Stimulated activated CD4-positive, alpha-beta T cell treated with anti-CD3 and anti-CD28 coated beads, Interleukin-12 subunit alpha, Interleukin-12 subunit beta, amount 100 ng/mL, for 24 hours (primary cell): Measurements from ENCODE around the gene C11orf71.

ENCODE experiments used
- DNase-seq, 2 experiments: peaks; one replicate each; pipeline ENCODE4 v3.0.0-alpha.2; 2020; ENCODE audit warnings: low read depth in 2 of 2

Gene C11orf71, protein sequence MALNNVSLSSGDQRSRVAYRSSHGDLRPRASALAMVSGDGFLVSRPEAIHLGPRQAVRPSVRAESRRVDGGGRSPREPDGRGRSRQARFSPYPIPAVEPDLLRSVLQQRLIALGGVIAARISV

DNA sequence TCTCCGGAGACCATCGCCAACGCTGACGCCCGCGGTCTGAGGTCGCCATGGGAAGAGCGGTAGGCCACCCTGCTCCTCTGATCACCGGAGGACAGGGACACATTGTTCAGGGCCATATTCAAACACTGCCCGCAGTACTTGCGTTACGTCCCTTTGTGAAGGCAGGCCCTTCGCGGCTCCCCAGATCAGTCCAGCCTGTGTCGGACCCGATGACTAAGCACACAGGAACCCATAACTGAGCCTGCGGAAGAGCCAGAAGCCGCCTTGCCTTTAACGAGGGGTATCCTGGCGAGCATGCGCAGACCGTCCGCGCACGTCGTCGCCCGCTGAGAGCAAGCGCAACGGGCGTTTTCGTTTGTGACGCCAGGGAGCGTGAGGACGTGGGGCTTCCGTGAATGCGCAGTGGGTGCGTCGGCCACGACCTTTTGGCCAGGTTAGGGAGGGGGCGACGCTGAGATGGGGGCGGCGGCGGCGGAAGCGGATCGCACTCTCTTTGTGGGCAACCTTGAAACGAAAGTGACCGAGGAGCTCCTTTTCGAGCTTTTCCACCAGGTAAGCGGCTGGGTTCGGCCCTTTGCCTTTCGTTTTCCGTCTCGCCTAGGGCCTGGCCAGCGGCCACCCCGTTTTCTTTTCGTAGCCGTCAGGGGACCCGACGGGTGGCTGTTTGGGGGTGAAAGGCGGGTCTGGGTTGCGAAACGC, at the start of gene C11orf71, which contains the start of gene RBM7:
C11orf71 (minus strand) TSS at position 296 of the 699 bp plus-strand sequence; CDS start at position 116, 180 bp downstream.
RBM7 (plus strand) TSS at position 451 of the 699 bp plus-strand sequence; CDS start at position 457, 6 bp downstream.
- DNase-seq, result peak; percentile 93 to 96

DNA sequence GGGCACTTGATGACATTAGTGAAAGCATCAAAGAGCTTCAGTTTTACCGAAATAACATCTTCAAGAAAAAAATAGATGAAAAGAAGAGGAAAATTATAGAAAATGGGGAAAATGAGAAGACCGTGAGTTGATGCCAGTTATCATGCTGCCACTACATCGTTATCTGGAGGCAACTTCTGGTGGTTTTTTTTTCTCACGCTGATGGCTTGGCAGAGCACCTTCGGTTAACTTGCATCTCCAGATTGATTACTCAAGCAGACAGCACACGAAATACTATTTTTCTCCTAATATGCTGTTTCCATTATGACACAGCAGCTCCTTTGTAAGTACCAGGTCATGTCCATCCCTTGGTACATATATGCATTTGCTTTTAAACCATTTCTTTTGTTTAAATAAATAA, 49.5 kb upstream of the C11orf71 start:
- DNase-seq, result no peak

DNA sequence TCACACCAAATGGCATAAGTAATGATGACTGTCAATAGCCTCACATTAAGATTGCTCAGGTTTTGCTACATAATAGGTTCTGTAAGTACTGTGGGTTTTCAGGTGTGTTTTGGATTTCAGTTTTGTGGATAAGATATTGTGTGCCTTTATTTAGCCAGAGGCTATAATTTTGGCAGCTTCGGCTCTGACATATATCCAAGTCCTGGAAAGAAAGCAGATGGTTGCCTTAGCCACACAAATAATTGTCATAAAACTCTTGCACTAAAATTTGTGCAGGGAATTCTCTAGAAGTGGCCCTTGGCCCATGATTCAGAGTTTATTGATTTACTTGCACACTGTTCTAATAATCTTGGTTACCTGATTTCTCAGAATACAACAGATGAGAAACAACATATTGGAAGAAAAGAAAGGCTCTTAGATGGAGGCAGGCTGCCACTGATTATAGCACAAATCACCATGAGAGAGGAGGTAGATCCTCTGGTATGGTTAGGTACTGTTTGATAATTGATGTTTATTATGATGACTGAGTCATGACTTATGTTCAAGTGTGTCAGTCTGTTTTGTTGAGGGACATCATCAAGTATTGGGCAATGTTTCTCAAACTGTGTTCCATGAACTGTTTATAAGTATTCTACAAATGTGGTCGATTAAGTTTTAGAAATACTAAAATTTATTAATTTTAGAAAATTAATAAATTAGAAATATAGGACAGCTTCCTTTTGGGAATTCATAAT, 48.6 kb upstream of the C11orf71 start:
- DNase-seq, result no peak

DNA sequence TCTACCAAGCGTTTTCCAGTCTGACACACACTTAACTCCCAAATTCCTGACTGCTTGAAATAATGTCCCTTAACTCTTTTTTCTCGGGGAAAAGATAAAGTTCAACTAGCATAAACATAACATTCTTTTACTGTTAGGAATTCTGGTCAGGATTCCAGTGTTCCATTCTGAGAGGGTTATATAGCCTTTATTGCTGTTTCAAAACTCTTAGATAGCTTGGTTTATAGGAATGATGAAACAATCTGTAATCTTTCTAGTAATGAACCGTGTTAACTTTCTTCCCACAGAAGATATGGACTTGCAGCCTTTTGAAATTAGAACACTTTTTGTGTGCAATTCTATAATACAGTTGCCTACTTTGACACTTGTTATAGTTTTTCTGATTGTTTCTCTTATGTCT, 47.6 kb upstream of the C11orf71 start:
- no peak for DNase-seq

DNA sequence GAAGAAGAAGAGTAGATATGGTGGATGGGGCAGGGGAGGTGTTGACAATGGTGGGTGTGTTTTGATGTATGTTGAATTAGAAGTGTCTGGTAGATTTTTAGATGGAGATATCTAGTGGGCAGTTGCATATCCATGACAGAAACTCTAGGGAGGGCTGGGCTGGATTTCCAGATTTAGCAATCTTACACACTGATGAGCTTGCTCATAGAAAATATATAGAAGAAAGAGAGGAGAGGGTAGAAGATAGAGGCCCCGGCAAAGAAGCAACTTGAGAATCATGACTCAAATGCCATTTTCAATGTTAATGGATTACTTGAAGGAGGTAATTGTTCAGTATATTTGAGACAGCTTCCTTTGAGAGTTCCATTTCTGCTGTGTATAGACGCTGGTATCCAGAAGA, 47.1 kb upstream of the C11orf71 start:
- no peak for DNase-seq

DNA sequence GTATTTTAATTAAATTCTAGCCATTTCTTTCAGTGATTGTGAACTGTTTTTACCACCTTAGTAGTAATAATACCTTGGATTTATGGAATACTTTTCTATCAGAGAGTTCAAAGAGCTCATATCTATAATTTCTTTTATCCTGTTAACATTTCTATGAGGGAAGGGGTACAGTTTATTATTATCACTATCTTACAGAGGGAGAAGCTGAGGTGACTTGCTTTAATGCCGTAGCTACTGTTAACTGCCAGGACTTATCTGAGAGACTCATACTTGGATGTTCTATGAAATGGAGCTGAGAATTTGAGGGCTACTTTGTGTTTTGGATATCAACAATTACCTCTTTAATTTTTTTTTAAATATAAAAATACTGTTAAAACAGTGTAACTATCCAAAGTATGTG, 42.2 kb upstream of the C11orf71 start:
- DNase-seq, result no peak

DNA sequence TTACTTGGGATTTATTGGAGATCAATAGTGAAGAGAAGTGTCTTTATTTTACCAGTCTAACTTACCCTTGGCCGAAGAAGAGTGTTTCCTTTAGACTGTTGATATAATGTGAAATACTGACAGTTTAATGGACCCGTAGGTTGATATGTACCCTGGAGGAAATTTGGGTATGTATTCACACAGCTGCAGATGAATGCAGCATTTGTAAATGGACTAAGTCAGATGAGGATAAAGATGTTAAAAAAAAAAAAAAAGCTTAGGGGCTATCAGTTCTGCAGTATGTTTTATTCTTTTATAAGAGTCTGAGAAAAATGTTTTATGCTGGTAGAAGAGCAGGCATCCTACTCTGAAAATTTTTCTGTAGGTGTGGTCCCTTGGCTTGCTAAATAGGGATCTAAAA, 41.6 kb upstream of the C11orf71 start:
- no peak for DNase-seq

DNA sequence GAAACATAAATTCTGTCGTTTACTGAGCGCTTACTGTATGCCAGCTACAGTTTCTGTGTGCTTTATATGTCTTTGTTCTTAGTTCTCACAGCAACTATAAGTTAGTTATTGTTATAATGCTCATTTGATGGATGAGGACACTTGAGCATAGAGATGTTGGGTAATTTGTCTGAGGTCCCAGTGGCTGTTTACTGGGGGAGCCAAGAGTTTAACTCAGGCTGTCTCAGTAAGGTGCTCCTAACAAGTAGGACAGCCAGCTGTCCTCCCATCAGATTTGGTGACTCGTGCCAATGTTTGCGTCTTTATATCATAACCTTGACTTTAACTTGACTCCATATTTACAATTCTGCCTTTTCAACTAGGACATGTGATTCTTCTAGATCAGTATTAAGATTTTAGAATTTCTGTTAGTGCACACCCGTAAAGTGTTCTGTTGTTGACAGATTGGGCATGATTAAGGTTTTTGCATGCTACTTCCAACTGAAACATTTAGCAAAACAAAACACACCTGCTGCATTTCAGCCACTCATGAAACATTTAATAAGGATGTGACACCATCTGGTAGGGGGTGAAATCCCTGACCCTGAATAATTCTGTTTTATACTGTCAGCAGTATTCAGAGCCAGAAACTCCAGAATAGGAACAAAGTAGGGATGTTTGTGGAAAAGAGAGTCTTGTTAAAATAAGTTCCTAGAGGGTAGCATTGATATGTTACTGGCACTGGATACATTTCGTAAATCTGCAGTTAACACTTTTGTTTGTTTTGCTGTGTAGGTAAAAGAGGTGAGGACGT, 40.9 kb upstream of the C11orf71 start:
- DNase-seq, result no peak

DNA sequence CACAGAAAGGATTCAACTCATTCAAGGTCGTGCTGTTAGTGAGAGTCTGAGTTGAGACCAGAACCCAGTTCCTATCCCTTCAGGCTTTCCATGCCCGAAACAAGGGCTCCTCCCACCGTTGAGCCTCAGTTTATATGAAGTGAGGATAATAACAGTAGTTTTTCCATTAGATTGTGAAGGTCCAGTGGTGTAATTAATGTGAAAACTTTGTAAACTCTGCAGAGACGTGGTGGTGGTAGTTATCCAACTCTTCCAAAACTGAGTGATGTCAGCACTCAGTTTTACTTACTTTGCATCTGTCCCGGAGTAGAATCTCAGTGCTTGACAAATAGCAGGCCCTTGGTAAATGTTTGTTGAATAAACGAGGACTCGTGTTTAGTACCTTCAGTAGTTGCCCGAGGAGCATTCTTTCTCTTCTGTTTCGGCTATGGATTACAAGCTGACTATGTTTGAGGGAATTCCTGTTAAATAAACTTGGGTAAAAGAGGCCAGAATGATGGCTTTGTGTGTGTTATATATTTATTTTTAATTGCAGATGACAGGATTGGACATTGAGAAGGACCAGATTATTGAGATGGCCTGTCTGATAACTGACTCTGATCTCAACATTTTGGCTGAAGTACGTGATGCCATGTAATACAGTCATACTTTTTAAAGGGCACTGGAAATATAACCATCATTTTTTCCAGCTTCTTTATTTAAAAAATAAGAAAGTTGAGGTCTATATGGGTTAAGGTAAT, 40.0 kb upstream of the C11orf71 start:
- no peak for DNase-seq

DNA sequence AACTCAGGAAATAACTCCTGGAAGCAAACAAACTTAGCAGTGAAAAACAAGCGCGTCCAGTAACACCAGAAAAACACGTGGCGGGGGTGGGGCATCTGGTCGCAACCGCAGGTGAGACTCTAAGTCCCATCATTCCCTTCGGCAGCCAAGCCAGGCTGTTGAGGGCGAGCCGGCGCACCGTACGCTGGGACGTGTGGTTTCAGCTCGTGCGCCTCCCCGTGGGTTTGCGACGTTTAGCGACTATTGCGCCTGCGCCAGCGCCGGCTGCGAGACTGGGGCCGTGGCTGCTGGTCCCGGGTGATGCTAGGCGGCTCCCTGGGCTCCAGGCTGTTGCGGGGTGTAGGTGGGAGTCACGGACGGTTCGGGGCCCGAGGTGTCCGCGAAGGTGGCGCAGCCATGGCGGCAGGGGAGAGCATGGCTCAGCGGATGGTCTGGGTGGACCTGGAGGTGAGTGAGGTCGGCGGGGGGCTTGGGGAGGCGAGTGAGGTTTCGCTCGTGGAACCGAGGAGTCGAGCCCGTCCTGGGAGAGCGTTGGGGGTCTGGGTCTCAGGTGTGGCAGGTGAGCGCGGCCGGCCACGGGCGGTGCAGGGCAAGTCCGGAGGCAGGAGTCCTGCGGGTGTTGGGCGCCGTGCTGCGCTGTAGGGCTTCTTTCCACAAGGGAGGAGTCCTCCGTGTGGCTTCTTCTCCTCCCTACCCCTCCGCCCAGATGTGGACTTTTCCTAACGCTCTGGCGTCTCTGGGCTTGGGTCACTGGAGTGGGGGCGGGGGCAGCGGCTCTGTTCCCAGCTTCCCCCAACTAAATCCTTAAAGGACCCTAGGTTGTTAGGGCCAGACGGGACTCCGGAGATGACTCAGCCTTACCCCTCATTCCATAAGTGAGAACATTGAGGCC, 39.2 kb upstream of the C11orf71 start, which contains the start of gene REXO2:
REXO2 (plus strand) TSS at position 239 of the 892 bp plus-strand sequence; CDS start at position 301, 62 bp downstream.
- DNase-seq, result peak; percentile 85 to 91

DNA sequence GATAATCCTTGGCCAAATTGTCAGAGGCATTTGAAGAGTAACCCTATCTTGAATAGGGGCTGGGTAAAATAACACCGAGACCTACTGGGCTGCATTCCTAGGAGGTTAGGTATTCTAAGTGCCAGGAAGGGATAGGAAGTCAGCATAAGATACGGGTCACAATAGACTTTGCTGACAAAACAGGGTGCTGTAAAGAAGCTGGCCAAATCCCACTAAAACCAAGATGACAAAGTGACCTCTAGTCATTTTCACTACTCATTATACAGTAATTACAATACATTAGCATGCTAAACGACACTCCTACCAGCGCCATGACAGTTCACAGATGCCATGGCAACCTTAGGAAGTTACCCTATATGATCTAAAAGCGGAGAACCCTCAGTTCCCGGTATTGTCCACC, 38.0 kb upstream of the C11orf71 start:
- DNase-seq, result no peak

DNA sequence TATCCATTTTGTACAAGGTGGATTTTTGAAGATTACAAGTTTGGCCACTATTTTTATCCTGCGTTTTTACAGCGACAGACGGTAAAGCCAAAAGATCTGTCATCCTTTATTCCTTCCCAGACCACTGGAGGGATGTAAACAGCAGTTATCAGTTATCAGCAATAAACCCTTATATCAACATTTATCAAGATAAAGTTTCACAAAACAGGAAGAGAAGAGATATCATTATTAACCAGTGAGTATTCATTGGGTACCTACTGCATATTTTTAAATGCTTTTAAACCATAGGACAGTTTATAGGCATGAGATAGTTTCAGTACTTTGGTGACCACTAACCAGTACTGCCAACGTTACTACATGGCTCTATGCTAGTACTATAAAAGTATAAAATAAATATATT, 33.1 kb upstream of the C11orf71 start:
- no peak for DNase-seq

DNA sequence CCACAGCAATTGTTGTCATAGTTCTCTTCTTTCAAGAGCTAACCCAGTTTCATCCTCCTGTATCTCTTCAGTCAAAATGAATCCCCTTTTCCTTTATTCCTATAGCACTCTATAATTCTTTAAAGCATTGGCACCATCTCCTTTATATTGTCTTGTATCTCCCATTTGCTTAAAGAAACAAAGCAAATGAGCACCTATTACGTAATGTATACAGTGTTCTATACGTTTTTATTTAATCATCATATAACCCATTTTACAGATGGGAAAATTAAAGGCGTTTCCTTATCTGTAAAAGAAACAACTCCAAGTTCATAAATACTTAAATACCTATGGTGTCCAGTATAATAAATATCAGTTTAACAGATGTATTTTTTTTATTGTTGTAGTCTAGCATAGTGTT, 32.6 kb upstream of the C11orf71 start:
- DNase-seq, result no peak

DNA sequence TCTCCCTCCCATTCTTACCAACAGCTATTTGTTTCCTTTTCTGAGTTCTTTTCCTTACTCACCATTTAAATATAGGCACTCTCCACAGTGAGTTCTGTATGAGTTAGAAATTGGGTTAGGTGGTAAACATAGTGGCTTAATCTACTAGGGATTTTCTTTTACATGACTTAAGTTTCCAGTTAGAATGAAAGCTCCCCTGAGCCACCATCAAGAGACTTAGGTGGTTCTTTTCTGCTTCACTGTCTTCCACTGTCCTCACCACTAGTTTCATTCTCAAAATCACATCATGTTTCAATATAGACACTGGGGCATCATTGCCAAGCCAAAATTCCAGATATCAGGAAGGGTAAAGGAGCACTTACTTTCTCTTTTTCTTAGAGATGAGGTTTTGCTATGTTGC, 30.0 kb upstream of the C11orf71 start:
- no peak for DNase-seq

DNA sequence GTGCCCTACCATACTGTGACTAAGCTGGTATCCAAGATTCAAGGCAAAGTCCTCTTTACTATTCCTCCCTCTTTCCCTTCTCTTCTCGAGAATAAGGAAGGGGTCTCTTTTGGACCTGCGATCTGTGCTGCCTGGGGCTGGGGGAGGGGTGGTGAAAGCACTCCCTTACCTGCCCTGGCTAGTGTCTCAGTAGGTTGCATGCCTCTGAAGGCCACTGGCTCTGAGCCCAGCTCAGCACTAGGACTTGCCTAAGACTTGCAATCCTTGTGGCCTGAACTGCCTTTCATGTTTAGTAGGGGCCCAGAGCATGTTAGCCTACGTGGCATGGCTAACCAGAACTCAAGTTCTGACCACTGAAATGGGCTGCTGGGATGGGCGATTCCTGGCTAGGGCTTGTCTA, 26.0 kb upstream of the C11orf71 start:
- DNase-seq, result no peak

DNA sequence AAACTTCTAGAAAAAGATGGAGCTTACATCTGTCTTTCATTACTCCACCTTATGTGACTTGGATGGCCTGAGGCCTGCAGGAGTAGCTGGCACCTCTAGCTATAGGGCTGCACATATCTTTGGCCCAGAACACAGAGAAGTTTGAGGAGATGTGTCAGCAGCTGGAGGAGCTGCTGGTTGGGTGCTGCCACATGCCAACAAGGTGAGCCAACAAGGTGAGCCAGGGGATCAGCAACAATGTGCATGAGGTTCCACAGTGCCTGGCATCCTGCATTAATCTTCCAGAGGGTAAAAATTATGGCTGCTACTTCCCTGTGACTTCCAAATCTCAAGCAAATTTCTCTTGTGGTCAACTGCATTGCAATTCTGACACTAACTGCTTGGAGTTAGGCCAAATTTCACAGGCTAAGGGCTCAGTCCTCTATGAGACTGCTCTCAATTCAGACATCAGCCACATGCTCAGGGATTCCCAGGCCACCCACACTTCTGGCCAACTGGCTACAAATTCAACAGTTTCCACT, 16.2 kb upstream of the C11orf71 start:
- DNase-seq, result no peak

DNA sequence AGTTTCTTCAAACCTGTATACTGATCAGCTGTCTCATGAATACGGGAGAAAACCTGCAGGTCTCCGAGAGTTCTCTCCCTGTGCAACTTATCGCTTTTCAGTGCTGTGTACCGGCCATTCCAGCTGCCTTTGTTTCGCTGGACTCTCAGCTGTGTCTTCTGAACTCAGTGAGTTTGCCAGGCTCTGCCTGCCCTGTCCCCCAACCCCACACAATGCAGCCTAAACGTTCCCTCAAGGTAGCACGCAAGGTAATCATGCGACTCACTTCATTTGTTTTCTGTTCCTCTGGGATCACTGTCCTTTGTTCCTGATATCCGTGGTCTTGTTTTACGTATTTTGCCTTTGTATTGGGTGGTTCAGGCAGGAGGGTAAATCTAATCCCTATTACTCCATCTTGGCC, 13.6 kb upstream of the C11orf71 start:
- DNase-seq, result no peak

DNA sequence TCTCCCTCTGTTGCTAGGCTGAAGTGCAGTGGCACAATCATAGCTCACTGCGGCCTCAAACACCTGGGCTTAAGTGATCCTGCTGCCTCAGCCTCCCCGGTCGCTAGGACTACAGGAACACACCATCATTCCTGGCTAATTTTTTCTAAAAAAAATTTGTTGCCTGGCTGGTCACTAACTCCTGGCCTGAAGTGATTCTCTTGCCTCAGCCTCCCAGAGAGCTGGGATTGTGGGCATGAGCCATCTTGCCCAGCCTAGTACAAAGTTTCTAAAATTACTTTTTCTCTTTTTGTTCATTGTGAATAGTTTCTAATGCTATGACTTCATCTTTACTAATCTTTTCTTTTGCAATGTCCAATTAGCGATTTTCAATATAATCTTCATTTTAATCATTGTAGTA, 12.6 kb upstream of the C11orf71 start:
- DNase-seq, result no peak

DNA sequence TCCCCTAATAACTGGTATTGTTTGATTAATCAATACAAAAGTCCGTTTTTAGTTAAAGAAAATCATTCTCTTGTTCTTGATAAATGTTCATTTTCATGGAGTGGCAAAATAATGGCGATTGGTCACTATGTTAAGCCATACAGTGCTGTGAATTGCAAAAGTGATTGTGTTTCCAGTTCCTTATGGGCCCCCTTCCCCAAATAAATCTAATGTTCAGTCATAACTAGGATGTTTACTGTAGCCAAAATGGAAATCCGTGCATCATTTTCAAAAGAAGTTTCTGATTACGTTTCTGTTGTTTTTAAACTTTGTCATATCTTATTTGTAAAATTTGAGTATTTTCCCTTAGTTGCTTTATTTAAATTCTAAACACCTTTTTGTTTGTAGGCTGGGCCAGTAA, 1.0 kb upstream of the C11orf71 start:
- DNase-seq, result no peak

DNA sequence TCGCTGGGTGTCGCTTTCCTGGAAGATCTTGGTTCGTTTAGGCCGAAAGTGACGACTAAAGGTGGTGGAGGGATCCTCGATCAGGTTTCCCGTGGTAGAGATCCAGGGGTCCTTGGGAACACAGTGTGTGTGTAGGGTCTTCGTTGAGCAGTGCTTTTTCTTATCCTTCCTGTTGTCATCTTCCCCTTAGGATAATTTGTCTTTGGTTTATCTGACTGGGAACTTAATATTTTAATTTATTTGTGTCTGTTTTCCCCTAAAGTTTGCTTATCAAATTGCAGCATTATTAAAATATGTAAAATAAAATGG, 558 bp upstream of the C11orf71 start:
- no peak for DNase-seq
